Thoracic aorta (tissue), 2 donors: ENCODE measurements around the gene C2orf78. TPM values are rescaled to one million over a fixed set of nuclear protein-coding genes. Genes with fewer than 3 reads are reported as not detected.
"Not testable (repeated sequence)": the region's sequence is repeated elsewhere in the genome, so short reads cannot be mapped to it uniquely, and the experiment has no call there.

ENCODE experiments used
- ATAC-seq: fragments of 150-250 bp; one replicate; pipeline ENCODE4 v1.8.0; 2017; ENCODE audit warnings: low read depth; ENCODE audit not compliant: insufficient number of reproducible peaks, low FRiP score
- DNase-seq: peaks from one replicate; pipeline ENCODE4 v3.0.0-alpha.2; 2020; ENCODE audit warnings: low spot score
- H3K27ac ChIP-seq, 2 donors: fragments of 200-600 bp; sonication (generic); 1 replicate in 1 of 2; 2 replicates in 1 of 2; pipeline ENCODE4 v1.5.1; 2016; ENCODE audit warnings: mild to moderate bottlenecking in 2 of 2, moderate library complexity in 2 of 2
- H3K27me3 ChIP-seq: fragments of 200-600 bp; sonication (generic); replicated peaks from 2 replicates; pipeline ENCODE4 v1.6.0; 2016; ENCODE audit warnings: mild to moderate bottlenecking; ENCODE audit not compliant: insufficient read depth
- H3K36me3 ChIP-seq: fragments of 200-600 bp; sonication (generic); one replicate; pipeline ENCODE4 v1.5.1; 2016
- H3K4me1 ChIP-seq, 2 donors: fragments of 200-600 bp; sonication (generic); 1 replicate in 1 of 2; 2 replicates in 1 of 2; pipeline versions ENCODE4 v1.5.1 to v1.6.0; 2016; ENCODE audit warnings: low read depth in 2 of 2, mild to moderate bottlenecking in 1 of 2; ENCODE audit not compliant: control insufficient read depth in 1 of 2
- H3K4me3 ChIP-seq: fragments of 200-600 bp; sonication (generic); 2 replicates; pipeline ENCODE4 v1.5.1; 2016; ENCODE audit warnings: mild to moderate bottlenecking
- H3K9me3 ChIP-seq: fragments of 200-600 bp; sonication (generic); 2 replicates; pipeline ENCODE4 v1.5.1; 2016
- total RNA-seq, 2 donors: library from RNA; depleted of rRNA; stranded (reverse); fragments of >200 nt; gene quantifications; one replicate each; pipeline versions ENCODE4 v1.1.0 to v1.2.3, GENCODE V29; 2016
- TF ChIP-seq, protein P1 (sequence below): fragments of 200-600 bp; sonication (generic); IDR thresholded peaks from one replicate; pipeline ENCODE4 v1.5.1; 2019; ENCODE audit warnings: antibody characterized with exemption

The C2orf78 gene, protein sequence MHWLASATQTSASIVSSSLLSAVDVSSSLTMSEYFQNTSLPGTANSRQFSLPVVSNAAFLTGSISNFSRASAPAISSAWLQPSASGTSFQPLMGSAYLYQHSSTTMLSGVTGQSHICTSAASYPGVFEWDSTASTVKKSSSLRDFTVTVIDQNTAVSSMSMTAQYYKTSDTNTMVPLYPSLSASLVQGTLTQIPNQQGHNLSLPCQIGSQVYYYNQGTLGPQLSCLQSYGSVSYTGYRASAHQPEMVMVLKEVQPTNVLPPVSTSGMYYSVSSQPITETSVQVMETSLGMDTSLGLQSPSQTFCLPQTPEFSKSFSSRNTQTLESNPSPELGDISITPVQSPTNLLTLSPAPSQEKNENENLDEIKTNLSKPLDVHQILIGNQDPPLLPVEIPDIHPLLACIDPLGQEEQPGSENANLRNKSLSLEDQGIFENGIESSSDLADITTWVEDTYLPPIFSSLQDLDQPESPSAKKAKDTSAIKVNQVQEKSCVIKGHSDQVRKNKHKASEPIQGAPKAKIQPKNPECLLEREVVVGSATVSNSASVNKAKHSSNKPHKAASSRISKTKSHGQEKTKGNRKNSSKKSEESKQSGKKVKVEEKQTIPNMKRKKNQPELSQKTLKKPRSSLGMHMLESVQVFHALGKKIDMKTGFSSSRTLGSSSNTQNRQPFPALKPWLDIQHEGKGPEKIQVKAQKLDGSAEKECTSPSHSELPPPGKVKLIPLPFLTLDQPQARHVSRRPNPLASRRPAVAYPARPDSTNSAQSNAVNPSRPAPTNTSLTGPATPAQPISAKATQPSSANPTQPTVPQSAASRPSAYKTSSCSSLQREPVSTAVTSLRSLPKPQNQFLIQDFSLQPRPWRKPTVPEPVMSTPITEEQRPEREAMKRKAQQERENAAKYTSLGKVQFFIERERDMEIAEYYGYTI
- total RNA-seq: not detected

DNA sequence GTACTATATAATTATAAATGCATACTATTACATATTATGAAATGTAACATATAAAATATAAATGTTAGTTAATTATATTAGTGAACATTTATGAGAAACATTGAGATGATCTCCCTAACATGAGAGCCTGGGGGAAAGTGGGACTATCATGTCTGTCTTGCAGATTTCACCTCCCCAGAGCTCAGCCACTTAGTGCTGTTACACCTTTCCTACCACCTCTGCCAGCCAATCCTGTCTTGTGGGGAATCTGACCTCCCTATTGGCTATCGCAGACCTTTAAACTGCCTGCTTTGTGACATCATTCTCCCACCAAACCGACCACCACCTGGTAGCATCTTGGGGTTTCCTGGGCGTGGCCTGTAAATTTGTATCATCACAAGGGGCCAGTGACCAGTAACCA is at the start of gene C2orf78:
Gene C2orf78 (plus strand): TSS at position 301 of the 400 bp plus-strand sequence. CDS start 127 bp downstream, outside the sequence.
- H3K27ac ChIP-seq, H3K27me3 ChIP-seq, H3K9me3 ChIP-seq, H3K4me1 ChIP-seq, DNase-seq, ATAC-seq, H3K4me3 ChIP-seq, H3K36me3 ChIP-seq: not testable (repeated sequence)

DNA sequence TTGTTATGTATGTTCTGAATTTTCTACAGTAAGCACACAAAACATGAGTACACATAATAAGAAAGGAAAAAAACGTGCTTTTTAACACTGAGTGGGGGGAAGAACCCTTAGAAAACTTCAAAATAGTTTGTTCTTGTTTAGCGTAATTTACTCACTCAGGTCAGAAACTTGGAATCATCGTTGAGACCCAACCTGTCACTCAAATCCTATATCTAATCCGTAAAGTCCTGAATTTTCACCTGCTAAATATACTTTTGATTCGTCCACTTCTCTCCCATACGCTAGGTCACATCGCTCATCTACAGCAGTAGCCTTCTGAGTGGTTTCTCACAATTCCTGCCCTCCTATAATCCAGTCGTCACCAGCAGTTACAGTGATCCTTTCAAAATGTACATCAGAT is 47.6 kb upstream of the C2orf78 start:
- Histone ChIP-seq H3K36me3 (no peaks in the 10 kb centered on the region), H3K4me1 (peaks cover 6 to 10% of the 10 kb centered on the region in 2 donors), H3K27ac (peak overlapping the region in 1 of 2 donors; percentile 71), H3K9me3 (no peaks in the 10 kb centered on the region), H3K4me3 (peak overlapping the region; percentile 72), H3K27me3 (no peaks in the 10 kb centered on the region)
- TF ChIP-seq, protein P1, sequence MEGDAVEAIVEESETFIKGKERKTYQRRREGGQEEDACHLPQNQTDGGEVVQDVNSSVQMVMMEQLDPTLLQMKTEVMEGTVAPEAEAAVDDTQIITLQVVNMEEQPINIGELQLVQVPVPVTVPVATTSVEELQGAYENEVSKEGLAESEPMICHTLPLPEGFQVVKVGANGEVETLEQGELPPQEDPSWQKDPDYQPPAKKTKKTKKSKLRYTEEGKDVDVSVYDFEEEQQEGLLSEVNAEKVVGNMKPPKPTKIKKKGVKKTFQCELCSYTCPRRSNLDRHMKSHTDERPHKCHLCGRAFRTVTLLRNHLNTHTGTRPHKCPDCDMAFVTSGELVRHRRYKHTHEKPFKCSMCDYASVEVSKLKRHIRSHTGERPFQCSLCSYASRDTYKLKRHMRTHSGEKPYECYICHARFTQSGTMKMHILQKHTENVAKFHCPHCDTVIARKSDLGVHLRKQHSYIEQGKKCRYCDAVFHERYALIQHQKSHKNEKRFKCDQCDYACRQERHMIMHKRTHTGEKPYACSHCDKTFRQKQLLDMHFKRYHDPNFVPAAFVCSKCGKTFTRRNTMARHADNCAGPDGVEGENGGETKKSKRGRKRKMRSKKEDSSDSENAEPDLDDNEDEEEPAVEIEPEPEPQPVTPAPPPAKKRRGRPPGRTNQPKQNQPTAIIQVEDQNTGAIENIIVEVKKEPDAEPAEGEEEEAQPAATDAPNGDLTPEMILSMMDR: no peak
- ATAC-seq (no peak), DNase-seq (no peak)

DNA sequence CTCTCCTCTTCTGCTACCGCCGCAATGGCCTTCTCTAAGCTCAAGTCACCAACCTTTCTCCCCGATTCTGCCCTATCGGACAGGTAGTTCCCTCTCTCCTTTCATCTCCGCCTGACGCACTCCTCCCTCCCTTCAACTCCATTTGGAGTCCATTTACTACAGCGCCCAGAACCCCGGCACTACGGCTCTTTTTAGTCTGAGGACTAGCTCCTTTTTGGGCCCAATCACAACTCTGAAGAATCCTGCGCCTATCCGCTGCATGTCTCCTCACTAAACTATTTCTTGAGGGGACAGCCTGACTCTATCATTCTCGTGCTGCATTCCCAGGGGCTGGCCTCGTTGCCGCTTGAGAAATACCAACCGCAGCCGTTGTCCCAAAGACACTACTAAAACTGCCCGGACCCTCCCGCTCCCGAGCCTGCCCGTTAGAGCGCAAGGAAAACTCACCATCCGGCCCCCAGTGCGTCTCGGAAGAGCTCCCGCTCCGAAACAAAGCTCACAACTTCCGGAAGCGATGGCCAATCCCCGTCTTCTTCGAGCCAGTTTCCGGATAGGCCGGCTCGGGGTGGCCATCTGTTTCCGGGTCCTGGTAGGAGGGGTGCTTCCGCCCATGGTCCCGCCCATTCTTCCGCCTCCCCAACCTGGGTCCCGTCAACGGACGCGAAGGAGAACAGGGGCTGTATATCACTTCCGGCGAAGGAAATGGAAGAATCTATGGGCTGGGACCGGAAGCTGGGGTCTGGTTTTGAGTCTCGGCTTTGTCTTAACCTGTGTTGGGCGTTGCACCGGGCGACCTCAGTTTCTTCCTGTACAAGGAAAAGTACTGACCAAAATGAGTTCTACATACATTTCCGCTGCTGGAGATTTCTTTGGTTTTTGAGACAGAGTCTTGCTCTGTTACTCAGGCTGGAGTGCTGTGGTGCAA is 46.9 kb upstream of the C2orf78 start, which contains the start of gene TPRKB:
Gene TPRKB (minus strand): TSS at position 491 of the 925 bp plus-strand sequence. CDS start 2,776 bp downstream, outside the sequence.
- Histone ChIP-seq H3K27me3 (no peaks in the 10 kb centered on the region), H3K4me1 (peaks cover 6 to 10% of the 10 kb centered on the region in 2 donors), H3K36me3 (no peaks in the 10 kb centered on the region), H3K27ac (peak within 1 kb of the TSS; percentile 52 to 71), H3K4me3 (peak within 1 kb of the TSS; percentile 72), H3K9me3 (no peaks in the 10 kb centered on the region)
- TF ChIP-seq, protein P1: no peak
- ATAC-seq (peak; percentile 82), DNase-seq (peak; percentile 93)

DNA sequence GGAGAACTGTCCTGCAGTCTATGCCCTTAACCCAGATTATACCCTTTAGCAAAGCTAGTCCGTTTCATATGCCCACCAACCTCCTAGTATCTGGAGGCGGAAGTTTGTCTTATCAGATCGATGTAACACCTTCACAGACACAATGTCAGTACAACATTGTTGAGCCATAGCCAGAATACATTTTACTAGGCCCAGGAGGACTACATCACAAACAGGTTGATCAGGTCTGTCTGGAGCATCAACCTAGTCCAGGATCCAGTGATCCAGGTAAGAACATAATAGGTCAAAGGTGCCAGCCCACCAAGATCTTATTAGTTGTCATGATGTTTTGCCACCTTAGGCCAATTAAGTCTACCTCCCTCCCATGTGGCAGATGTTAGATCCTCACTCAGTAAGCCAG is 44.9 kb upstream of the C2orf78 start:
- Histone ChIP-seq H3K27ac (no peak overlapping the region), H3K4me3 (no peak overlapping the region), H3K27me3 (no peaks in the 10 kb centered on the region), H3K4me1 (peaks cover 6 to 10% of the 10 kb centered on the region in 2 donors), H3K9me3 (no peaks in the 10 kb centered on the region), H3K36me3 (no peaks in the 10 kb centered on the region)
- no peak for DNase-seq
- no peak for ATAC-seq
- TF ChIP-seq, protein P1: no peak

DNA sequence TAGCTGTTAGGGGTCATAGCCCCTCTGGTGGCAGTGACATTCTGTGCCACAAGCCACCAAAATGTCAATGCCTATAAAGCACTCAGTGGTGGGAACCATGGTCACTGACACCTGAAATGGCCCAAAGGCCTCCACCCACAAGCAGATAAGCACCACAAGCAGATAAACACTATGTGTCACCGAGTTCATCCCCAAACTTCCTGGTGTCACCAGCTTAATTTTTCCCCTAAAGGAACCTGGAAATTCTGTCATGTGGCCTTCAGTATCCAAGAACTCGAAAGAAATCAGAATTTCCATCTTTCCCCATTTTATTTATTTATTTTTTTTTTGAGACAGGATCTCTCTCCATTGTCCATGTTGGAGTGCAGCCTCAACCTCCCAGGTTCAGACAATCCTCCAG is 43.2 kb upstream of the C2orf78 start:
- Histone ChIP-seq H3K9me3 (no peaks in the 10 kb centered on the region), H3K4me1 (peaks cover 6 to 10% of the 10 kb centered on the region in 2 donors), H3K27me3 (no peaks in the 10 kb centered on the region), H3K36me3 (peaks cover under 1% of the 10 kb centered on the region), H3K27ac (no peak overlapping the region), H3K4me3 (no peak overlapping the region)
- ATAC-seq: no peak
- TF ChIP-seq, protein P1: no peak
- no peak for DNase-seq
